Stimulated activated CD4-positive, alpha-beta T cell treated with anti-CD3 and anti-CD28 coated beads, Interleukin-1b, Interleukin-23, amount 100 ng/mL, for 1 hour (primary cell): ENCODE results near the gene RSRC1.
"Not testable (repeated sequence)": the region's sequence is repeated elsewhere in the genome, so short reads cannot be mapped to it uniquely, and the experiment has no call there.

Source experiments
- DNase-seq, 2 donors: peaks; one replicate each; pipeline ENCODE4 v3.0.0-alpha.2; 2020; ENCODE audit warnings: low read depth in 2 of 2

Gene RSRC1

DNA sequence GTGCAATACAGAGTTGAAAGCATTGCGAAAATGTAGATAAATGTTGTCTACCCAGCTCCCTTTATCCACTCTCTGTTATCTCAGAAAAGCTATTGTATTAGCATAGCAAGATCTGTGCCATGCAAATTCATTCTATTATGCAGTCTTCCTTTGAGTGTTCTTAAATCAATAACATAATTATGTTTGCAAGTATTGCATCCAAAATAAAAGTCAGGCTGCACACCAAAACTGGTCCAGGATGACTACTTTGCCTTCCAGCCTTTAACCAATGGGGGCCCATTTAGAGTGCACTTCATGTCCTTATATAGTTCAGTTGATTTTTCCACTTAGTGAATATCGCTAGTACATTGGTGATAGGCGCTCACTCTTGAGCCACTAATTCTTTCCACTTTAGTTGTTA, 353.7 kb downstream of the RSRC1 start:
- DNase-seq = no peak

DNA sequence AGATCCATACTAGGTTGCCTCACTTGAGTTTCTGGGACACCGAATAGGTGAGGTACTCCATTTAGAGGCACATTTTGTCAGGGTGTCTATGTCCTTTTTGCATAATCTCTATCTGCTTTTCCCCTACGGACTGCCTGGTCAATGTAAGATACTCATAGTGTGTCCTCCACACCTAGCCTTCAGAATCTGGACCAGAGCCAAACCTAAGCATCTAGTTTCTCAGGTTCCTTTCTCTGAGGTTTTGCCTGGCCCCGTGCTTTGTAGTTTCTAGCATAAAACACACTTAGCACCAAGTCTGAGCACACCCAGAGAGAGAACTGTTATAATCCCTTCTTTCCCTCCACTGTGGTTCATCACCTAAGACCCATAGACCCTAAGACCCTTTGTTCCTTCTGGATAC, 355.2 kb downstream of the RSRC1 start:
- no peak for DNase-seq

DNA sequence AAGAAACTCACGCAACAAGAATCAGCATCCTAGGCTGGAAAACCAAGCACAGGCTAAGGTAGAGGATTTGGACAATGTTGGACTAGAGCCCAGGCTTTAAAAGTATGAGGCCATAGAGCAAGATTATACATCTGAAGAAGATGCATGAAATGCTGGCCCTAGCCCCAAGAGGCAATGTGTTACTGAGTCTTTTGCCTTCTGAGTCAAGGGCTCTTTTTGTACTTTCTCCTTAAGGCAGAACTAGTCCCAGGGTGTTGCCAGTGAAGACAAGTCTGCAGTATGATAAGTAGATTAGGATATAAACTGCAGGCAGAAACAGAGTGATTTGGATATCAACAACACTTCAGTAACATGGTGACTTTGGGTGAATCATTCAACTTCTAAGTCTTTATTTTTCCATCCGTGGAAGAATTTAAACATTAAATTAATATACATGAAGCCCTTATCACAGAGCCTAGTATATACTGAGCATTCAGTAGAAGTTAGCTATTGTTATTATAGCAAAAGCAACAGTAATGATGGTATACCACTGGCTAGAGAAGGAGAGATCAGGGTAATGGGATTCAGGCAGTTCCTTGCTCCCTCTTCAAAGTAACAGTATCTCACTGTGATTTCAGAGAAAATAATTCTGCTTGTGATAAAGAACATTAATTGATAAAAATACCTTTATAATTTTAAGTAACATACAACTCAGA, 361.2 kb downstream of the RSRC1 start:
- no peak for DNase-seq

DNA sequence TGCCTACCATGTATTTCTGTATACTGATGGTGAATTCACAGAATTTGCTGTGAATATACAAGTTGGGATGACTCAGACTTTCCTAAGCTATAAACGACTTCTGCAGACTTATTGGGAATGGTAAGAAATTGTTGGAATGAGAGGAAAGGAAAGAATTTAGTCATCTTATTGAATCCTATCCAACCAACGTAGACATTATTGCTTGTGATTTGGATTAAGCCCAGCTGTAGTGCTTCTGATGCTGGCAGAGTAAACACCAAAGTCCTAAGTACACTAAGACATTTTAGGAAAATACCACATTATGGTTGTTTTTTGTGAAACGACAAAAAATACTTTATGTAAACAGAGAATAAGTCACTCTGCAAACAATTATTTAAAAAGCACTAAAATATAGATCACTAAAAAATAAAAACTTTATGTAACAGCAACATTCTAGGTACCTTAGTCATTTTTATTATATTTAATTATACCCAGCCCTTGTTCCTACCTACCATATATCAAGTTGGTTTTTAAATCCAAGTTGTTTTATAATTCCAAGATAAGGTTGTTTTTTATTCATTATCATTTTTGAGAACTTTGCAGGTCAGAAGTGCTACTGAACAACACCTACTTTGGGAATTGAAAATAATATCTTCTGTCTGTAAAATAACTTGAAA, 361.9 kb downstream of the RSRC1 start:
- no peak for DNase-seq

DNA sequence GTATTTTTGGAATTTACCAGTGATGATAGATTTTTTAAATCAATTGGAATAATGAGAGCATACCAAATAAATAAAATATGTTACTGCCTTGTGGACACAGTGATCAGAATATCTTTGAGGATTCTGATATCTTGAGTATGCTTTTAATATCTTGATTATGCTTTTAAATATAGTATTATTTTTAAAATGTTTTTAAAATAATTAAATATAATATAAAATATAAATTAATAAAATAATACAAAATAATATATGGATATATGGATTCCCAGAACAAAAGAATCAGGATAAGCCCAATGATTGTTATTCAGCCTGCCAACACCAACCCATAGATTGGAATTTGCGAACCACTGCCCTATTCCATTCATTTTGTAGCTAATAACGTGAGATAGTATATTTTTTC, 369.2 kb downstream of the RSRC1 start:
- DNase-seq = no peak

DNA sequence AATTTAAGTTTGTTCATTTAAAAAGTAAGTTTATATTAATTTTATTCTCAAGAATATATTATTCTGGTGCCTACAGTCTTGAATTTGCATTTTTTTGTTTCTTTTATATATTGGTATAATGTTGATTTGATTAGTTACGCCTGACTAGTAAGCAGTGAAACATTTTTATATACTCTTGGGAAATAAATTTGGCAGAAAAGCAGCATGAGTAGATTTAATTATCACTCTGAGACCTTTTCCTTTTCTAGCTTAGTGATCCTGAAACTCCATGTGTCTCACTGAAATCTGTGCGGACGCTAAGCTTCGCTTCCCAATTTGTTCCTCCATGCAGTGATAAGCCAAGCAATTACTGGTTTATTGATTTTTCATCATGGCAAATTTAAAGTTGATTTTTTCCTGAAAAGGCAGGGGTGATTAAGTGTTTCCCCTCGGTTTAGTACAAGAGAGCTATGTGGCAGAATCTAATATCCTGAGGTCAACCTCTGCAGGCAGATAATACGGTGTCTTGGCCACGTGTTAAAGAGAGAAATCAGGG, 373.9 kb downstream of the RSRC1 start:
- DNase-seq = no peak

DNA sequence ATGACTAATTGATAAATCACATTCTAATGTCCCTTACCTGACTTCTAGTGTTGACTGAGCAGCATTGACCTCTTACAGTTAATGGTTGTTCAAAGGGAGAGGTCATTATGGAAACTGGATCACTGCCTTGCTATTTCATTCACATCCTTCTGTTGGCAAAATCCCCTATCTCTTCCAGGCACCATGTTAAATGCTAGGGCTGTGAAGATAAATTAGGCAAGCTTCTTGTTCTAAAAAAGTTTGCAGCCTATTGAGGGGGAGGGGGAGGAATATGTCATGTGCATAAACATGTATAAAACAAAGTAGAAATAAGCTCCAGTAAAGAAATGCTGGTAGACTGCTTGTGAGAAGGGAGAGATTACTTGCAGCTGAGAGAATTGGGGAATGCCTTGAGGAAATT, 376.3 kb downstream of the RSRC1 start:
- no peak for DNase-seq

DNA sequence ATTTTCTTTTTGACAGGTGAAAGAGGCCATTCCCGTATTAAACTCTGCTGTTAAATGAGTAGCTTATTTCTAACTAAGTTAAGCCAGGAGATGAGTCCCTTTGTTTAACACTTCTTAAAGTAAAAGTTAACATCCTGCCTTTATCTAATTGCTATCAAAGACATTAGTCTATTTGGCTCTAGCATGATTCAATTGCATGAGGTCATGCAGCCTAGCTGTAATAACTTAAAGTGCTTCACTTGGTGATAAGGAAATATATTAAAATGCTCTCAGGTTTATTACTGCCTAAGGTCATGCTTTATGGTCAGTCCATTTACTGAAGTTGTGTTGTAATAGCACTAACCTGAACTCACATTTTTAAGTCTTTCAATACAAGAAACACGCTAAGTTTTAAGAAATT, 378.8 kb downstream of the RSRC1 start:
- DNase-seq = no peak

DNA sequence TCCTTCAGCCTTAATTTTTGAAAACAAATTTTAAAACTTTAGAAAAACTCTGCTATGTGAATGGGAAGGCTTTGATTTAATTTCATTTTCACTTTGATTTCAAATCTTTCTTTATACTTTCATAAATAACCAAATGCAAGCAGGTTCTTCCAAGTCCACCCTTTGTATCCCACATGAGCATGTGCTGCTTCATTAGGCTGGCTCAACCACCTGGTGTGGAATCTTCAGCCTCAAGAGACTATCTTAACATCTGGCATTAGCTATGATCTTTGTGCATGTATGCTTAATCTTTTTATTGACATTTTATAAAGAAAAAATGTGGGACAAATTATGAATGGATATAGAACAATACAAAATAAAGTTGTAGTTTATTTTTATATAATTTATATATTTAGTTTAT, 379.3 kb downstream of the RSRC1 start:
- no peak for DNase-seq

DNA sequence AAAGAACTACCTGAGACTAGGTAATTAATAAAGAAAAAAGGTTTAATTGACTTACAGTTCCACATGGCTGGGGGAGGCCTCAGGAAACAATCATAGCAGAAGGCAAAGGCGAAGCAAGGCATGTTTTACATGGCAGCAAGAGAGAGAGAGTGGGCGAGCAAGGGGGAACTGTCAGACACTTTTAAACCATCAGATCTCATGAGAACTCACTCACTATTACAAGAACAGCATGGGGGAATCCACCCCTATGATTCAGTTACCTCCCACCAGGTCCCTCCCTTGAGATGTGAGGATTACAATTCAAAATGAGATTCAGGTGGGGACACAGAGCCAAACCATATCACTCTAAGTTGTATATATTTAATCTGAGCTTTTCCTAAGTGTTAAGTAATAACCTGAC, 382.1 kb downstream of the RSRC1 start:
- DNase-seq = no peak

DNA sequence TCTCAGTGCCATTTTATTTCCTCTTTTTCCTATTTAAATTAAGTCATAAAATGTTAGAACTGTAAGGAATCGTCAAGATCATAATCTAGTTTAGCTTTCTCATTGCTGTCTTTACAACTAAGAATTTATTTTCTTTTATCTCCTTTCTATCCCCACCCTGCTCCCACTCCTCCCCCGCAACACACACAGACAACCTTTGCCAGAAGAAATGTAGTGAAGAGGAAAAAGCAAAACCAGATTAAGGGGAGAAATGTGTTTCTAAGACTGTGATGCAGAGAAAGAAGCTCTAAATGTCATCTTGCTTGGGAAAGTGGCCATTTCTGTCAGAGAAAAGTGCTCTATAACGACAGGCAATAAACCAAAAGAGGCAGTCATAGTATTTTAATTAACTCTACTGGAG, 382.8 kb downstream of the RSRC1 start:
- DNase-seq = no peak

DNA sequence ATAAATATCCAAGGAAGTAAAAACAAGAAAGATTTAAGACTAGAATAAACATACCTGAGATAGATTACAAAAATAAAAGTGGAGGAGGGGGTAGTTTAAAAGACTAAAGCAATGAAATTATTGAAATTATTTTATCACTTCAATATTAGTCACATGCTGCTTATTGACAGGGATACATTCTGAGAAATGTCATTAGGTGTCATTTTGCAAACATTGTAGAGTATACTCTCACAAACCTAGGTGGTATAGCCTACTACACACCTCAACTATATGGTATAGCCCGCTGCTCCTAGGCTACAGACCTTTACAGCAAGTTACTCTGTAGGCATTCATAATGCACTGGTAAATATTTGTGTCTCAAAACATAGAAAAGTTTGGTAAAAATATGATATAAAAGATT, 384.0 kb downstream of the RSRC1 start:
- no peak for DNase-seq

DNA sequence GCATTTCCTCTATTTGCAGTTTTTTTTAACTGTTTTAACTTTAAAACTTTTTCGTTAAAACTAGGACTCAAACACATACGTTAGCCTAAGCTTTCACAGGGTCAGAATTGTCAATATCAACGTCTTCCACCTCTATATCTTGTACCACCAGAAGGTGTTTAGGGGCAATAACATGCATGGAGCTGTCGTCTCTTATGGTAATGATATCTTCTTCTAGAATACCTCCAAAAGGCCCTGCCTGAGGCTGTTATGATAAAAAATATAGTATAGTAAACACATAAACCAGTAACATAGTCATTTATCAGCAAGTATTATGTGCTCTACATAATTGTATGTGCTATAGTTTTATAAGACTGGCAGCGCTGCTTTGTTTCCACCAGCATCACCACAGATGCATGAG, 384.8 kb downstream of the RSRC1 start:
- DNase-seq = no peak

DNA sequence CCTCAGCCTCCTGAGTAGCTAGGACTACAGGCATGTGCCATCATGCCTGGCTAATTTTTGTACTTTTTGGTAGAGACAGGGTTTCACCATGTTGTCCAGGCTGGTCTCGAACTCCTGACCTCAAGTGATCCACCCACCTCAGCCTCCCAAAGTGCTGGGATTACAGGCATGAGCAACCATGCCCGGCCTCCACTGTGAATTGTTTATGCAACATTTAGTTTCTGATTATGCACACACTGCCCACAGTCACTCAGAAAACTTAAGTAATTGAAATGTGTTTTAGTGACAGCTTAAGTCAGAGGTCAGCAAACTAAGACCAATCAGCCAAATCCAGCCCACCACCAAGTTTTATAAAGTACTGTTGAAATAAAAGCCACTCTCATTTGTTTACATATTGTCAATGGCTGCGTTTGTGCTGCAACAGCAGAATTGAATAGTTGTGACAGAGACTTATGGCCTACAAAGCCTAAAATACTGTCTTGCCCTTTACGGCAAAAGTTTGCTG, 385.6 kb downstream of the RSRC1 start:
- not testable (repeated sequence) for DNase-seq

DNA sequence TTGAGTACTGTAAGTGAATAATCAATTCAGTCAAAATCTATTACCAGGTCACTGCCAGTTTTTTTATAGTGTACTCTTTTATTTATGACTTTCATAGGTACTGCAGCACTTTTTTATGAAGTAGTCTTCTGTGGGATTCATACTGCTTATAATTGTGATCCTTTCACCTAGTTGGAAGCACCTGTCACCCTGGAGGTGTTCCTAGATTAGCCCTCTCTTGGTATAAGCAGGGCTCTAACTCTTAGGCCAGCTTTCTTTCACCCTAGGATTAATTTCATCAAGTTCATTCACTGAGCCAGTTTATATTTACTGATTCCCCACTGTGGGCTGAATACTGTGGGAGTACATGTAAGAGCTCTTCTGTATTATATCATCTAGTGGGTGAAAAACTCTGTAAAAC, 395.2 kb downstream of the RSRC1 start:
- no peak for DNase-seq

DNA sequence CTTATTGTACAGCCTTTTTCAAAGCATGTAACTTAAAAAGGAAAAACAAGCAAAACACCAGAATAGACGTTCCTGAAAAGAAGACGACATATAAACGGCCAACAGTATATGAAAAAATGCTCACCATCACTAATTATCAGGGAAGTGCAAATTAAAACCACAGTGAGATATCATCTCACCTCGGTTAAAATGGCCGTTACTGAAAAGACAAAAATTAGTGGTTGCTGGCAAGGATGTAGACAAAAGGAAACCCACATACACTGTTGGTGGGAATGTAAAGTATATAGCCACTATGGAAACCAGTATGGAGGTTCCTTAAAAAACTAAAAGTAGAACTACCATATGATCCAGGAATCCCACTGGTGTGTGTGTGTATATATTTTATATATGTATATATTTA, 396.6 kb downstream of the RSRC1 start:
- DNase-seq = no peak

DNA sequence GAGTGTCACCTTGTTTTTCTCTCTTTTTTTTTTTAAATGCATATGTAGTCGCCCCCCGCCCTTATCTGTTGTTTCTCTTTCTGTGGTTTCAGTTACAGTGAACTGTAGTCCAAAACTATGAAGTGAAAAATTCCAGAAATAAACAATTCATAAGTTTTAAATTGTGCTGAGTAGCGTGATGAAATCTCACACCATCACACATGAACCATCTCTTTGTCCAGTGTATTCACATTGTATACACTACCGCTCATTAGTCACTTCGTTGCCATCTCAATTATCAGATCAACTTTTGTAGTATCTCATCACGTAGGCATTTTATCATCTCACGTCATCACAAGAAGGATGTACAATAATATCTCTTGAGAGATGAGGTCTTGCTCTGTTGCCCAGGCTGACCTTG, 398.6 kb downstream of the RSRC1 start:
- no peak for DNase-seq

DNA sequence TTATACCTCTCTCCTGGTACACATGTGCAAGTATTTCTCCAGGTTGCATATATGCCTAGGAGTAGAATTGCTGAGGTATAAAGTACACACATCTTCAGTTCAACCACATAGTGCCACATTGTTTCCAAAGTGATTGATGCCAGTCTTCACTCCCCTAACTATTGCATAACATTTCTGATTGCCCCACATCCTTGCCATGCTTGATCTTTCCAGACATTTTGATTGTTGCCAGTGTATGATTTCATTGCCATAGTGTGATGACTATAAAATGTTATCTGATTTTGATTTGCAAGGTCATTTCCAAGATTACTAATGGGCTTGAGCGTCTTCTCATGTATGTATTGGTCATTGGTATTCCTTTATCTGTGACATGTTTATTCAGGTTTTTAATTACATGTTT, 400.0 kb downstream of the RSRC1 start:
- DNase-seq = no peak

DNA sequence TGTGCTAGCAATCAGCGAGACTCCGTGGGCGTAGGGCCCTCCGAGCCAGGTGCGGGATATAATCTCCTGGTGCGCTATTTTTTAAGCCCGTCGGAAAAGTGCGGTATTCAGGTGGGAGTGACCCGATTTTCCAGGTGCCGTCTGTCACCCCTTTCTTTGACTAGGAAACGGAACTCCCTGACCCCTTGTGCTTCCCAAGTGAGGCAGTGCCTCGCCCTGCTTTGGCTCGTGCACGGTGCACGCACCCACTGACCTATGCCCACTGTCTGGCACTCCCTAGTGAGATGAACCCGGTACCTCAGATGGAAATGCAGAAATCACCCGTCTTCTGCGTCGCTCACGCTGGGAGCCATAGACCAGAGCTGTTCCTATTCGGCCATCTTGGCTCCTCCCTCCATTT, 406.8 kb downstream of the RSRC1 start:
- not testable (repeated sequence) for DNase-seq

DNA sequence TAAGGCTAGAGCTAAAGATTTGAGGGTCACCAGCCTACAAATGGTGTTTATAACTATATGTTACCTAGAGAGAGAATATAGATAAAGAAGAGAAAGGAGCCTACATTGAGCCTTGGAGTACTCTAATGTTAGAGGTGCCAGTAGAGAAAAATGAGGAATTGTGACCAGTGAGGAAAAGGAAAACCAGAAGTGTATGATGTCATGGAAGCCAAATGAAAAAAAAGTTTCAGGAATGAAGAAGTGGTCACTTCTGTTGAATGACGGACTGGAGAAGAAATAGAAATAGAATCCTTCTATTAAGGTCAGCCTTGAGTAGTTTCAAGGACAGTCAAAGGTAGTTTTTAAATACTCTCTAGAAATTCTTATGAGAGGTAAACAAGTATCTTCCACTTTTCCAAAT, 409.9 kb downstream of the RSRC1 start:
- no peak for DNase-seq

DNA sequence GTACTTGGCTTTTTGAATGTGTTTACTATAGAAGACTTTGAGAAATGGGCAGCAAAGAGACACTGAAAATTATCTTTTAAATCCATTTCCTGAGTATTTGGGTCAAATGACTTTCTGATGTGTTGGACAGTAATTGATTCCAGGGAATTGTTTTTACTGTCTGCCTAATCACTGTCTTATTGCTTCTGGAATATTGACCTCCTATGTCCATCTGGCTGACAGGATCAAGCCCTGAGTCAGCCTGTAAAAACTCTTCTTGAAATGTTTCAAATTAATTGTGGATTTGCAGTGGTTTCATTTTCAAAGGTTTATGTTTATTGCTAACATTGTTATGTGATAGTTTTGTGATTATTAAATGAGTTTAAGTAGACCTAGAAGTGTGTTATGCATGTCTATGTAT, 410.5 kb downstream of the RSRC1 start:
- no peak for DNase-seq

DNA sequence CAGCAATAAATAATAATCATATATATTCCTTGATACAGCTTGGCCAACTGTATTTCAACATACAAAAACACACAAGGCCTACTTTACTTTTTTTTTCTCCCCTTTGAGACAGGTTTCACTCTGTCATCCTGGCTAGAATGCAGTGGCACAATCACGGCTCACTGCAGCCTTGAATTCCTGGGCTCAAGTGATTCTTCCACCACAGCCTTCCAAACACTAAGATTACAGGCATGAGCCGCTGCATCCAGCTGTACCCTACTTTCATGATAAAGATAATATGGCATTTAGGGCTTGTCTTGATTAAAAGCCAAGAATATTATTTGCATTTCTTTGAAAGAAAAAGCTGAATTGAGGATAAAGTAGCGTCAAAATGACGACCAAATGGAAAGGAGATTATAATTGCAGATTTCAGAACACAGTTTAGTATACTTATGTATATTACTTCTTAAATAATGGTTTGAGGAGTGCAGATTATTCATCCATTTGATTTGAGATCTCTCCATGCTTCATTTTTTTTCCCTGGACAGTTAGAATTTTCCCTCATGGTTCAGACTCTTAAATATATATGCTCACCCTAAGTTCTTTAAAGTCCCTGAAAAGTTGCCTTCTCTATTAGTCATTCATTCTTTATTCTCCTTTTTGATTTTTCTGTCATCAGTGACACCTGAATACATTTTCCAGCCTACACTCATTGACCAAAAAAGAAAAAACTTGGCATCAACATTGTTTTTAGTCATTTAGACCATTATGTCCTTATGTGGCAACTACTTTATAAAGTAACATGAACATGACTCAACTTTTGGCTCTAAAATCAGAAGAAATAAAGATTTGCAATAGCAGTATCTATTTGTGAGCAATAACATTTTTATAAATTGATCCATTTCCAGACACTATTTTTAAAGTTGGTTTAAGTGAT, 412.6 kb downstream of the RSRC1 start:
- no peak for DNase-seq
